GM23338 (cell line): ENCODE data around the gene DRAM1. TPM values are rescaled to one million over a fixed set of nuclear protein-coding genes. Genes with fewer than 3 reads are reported as not detected.

Source experiments
- ATAC-seq: fragments of 200-7000 bp; cut with Tn5 transposase; 3 replicates; pipeline ENCODE4 v1.9.1; 2020
- DNase-seq: peaks from one replicate; pipeline ENCODE4 v3.0.0-alpha.2; 2015; ENCODE audit warnings: low spot score
- H2AFZ ChIP-seq: fragments of 200-600 bp; sonication (generic); 2 replicates; pipeline ENCODE4 v1.8.0; 2016; ENCODE audit warnings: antibody characterized with exemption, mild to moderate bottlenecking, moderate library complexity
- H3F3A ChIP-seq: fragments of 200-600 bp; sonication (generic); replicated peaks from 2 replicates; pipeline ENCODE4 v1.8.0; 2017; ENCODE audit warnings: antibody characterized with exemption, mixed run types, low read depth
- H3K27ac ChIP-seq: fragments of 200-600 bp; sonication (generic); 2 replicates; pipeline ENCODE4 v1.6.1; 2016; ENCODE audit warnings: low read depth
- H3K27me3 ChIP-seq: fragments of 200-600 bp; sonication (generic); 2 replicates; pipeline ENCODE4 v1.8.0; 2016; ENCODE audit warnings: mild to moderate bottlenecking, mixed run types, moderate library complexity; ENCODE audit not compliant: insufficient read depth
- H3K36me3 ChIP-seq: fragments of 200-600 bp; sonication (generic); 2 replicates; pipeline ENCODE4 v1.8.0; 2016; ENCODE audit warnings: mild to moderate bottlenecking; ENCODE audit not compliant: insufficient read depth
- H3K4me1 ChIP-seq: fragments of 200-600 bp; sonication (generic); 2 replicates; pipeline ENCODE4 v1.8.0; 2016; ENCODE audit warnings: mild to moderate bottlenecking, moderate library complexity; ENCODE audit not compliant: insufficient read depth
- H3K4me2 ChIP-seq: fragments of 200-600 bp; sonication (generic); 2 replicates; pipeline ENCODE4 v1.7.1; 2017; ENCODE audit warnings: mixed run types
- H3K4me3 ChIP-seq: fragments of 200-600 bp; sonication (generic); 2 replicates; pipeline ENCODE4 v1.6.1; 2016; ENCODE audit warnings: mixed run types
- H3K79me2 ChIP-seq: fragments of 200-600 bp; sonication (generic); replicated peaks from 2 replicates; pipeline ENCODE4 v1.8.0; 2017; ENCODE audit warnings: mild to moderate bottlenecking; ENCODE audit not compliant: insufficient read depth
- H3K9me2 ChIP-seq: fragments of 200-600 bp; sonication (generic); 2 replicates; pipeline ENCODE4 v1.8.0; 2017; ENCODE audit not compliant: insufficient read depth
- H4K20me1 ChIP-seq: fragments of 200-600 bp; sonication (generic); replicated peaks from 2 replicates; pipeline ENCODE4 v1.8.0; 2017; ENCODE audit warnings: mild to moderate bottlenecking; ENCODE audit not compliant: insufficient read depth
- H3K27ac Mint-ChIP-seq: 2 replicates; pipeline ENCODE4 v1.8.0; 2020; ENCODE audit warnings: inconsistent platforms, mild to moderate bottlenecking, moderate library complexity, mixed read lengths
- H3K27me3 Mint-ChIP-seq: 3 replicates; pipeline ENCODE4 v1.8.0; 2022; ENCODE audit warnings: low read depth, mild to moderate bottlenecking, moderate library complexity, mixed read lengths, inconsistent platforms; ENCODE audit not compliant: insufficient read depth, poor library complexity
- H3K36me3 Mint-ChIP-seq: 3 replicates; pipeline ENCODE4 v1.8.0; 2021; ENCODE audit warnings: low read depth, mild to moderate bottlenecking, inconsistent platforms, moderate library complexity, mixed read lengths
- H3K4me1 Mint-ChIP-seq: 3 replicates; pipeline ENCODE4 v1.8.0; 2020; ENCODE audit warnings: mild to moderate bottlenecking, inconsistent platforms, mixed read lengths
- H3K4me3 Mint-ChIP-seq: 3 replicates; pipeline ENCODE4 v1.8.0; 2021; ENCODE audit warnings: moderate library complexity, mild to moderate bottlenecking, inconsistent platforms, mixed read lengths
- H3K9me3 Mint-ChIP-seq: 3 replicates; pipeline ENCODE4 v1.8.0; 2020; ENCODE audit warnings: moderate library complexity, mild to moderate bottlenecking, inconsistent platforms, mixed read lengths
- EZH2 ChIP-seq: fragments of 200-600 bp; sonication (generic); IDR thresholded peaks from one replicate; pipeline ENCODE4 v1.8.0; 2017; ENCODE audit warnings: antibody characterized with exemption, mild to moderate bottlenecking, low read depth; ENCODE audit not compliant: unreplicated experiment
- JUNB ChIP-seq: IDR thresholded peaks from one replicate; pipeline ENCODE4 v1.6.1; 2016; ENCODE audit warnings: antibody characterized with exemption; ENCODE audit not compliant: unreplicated experiment
- POLR2AphosphoS5 ChIP-seq: IDR thresholded peaks from 2 replicates; pipeline ENCODE4 v1.6.1; 2016; ENCODE audit warnings: antibody characterized with exemption, low read depth
- REST ChIP-seq: IDR thresholded peaks from one replicate; pipeline ENCODE4 v1.6.1; 2018; ENCODE audit warnings: antibody characterized with exemption; ENCODE audit not compliant: unreplicated experiment
- STAT1 ChIP-seq: IDR thresholded peaks from one replicate; pipeline ENCODE4 v1.6.1; 2016; ENCODE audit warnings: antibody characterized with exemption; ENCODE audit not compliant: unreplicated experiment
- ZNF114 ChIP-seq: fragments of 250-450 bp; sonication (Bioruptor Pico); IDR thresholded peaks from 2 replicates; pipeline ENCODE4 v1.5.0; 2020; ENCODE audit warnings: mild to moderate bottlenecking, moderate library complexity
- ZNF331 ChIP-seq: fragments of 250-450 bp; sonication (Bioruptor Pico); IDR thresholded peaks from 2 replicates; pipeline ENCODE4 v1.5.0; 2020; ENCODE audit warnings: low read depth, mild to moderate bottlenecking, moderate library complexity
- polyA plus RNA-seq: library from polyadenylated mRNA; unstranded; fragments of >200 nt; fragmentation: Nextera tagmentation; extraction: Ambion mirVana; gene quantifications from 2 replicates; pipeline ENCODE4 v1.2.1, GENCODE V29; 2016
- total RNA-seq: library from RNA; depleted of rRNA; stranded (reverse); fragments of >200 nt; shearing (Covaris generic); gene quantifications from 2 replicates; pipeline ENCODE4 v1.2.3, GENCODE V29; 2014
- TF ChIP-seq, protein P1 (sequence below): IDR thresholded peaks from 2 replicates; pipeline ENCODE4 v1.6.1; 2016; ENCODE audit warnings: antibody characterized with exemption
- TF ChIP-seq, protein P2 (sequence below): fragments of 250-450 bp; sonication (Bioruptor Pico); IDR thresholded peaks from 2 replicates; pipeline ENCODE4 v1.5.0; 2020; ENCODE audit warnings: mild to moderate bottlenecking, moderate library complexity

The DRAM1 gene
- total and polyA plus RNA-seq, 2 experiments from 2014 or later: 5.7 to 8.5 TPM

- DNase-seq: no peak
- H4K20me1 ChIP-seq: no peaks in the 10 kb centered on the region
- TF ChIP-seq, protein P1, sequence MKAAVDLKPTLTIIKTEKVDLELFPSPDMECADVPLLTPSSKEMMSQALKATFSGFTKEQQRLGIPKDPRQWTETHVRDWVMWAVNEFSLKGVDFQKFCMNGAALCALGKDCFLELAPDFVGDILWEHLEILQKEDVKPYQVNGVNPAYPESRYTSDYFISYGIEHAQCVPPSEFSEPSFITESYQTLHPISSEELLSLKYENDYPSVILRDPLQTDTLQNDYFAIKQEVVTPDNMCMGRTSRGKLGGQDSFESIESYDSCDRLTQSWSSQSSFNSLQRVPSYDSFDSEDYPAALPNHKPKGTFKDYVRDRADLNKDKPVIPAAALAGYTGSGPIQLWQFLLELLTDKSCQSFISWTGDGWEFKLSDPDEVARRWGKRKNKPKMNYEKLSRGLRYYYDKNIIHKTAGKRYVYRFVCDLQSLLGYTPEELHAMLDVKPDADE: no peak
- TF ChIP-seq ZNF114 (CRISPR knock-in tag) (no peak), POLR2AphosphoS5 (no peak), JUNB (no peak), STAT1 (no peak), REST (no peak), EZH2 (no peak), ZNF331 (CRISPR knock-in tag) (no peak)
- TF ChIP-seq, protein P2, sequence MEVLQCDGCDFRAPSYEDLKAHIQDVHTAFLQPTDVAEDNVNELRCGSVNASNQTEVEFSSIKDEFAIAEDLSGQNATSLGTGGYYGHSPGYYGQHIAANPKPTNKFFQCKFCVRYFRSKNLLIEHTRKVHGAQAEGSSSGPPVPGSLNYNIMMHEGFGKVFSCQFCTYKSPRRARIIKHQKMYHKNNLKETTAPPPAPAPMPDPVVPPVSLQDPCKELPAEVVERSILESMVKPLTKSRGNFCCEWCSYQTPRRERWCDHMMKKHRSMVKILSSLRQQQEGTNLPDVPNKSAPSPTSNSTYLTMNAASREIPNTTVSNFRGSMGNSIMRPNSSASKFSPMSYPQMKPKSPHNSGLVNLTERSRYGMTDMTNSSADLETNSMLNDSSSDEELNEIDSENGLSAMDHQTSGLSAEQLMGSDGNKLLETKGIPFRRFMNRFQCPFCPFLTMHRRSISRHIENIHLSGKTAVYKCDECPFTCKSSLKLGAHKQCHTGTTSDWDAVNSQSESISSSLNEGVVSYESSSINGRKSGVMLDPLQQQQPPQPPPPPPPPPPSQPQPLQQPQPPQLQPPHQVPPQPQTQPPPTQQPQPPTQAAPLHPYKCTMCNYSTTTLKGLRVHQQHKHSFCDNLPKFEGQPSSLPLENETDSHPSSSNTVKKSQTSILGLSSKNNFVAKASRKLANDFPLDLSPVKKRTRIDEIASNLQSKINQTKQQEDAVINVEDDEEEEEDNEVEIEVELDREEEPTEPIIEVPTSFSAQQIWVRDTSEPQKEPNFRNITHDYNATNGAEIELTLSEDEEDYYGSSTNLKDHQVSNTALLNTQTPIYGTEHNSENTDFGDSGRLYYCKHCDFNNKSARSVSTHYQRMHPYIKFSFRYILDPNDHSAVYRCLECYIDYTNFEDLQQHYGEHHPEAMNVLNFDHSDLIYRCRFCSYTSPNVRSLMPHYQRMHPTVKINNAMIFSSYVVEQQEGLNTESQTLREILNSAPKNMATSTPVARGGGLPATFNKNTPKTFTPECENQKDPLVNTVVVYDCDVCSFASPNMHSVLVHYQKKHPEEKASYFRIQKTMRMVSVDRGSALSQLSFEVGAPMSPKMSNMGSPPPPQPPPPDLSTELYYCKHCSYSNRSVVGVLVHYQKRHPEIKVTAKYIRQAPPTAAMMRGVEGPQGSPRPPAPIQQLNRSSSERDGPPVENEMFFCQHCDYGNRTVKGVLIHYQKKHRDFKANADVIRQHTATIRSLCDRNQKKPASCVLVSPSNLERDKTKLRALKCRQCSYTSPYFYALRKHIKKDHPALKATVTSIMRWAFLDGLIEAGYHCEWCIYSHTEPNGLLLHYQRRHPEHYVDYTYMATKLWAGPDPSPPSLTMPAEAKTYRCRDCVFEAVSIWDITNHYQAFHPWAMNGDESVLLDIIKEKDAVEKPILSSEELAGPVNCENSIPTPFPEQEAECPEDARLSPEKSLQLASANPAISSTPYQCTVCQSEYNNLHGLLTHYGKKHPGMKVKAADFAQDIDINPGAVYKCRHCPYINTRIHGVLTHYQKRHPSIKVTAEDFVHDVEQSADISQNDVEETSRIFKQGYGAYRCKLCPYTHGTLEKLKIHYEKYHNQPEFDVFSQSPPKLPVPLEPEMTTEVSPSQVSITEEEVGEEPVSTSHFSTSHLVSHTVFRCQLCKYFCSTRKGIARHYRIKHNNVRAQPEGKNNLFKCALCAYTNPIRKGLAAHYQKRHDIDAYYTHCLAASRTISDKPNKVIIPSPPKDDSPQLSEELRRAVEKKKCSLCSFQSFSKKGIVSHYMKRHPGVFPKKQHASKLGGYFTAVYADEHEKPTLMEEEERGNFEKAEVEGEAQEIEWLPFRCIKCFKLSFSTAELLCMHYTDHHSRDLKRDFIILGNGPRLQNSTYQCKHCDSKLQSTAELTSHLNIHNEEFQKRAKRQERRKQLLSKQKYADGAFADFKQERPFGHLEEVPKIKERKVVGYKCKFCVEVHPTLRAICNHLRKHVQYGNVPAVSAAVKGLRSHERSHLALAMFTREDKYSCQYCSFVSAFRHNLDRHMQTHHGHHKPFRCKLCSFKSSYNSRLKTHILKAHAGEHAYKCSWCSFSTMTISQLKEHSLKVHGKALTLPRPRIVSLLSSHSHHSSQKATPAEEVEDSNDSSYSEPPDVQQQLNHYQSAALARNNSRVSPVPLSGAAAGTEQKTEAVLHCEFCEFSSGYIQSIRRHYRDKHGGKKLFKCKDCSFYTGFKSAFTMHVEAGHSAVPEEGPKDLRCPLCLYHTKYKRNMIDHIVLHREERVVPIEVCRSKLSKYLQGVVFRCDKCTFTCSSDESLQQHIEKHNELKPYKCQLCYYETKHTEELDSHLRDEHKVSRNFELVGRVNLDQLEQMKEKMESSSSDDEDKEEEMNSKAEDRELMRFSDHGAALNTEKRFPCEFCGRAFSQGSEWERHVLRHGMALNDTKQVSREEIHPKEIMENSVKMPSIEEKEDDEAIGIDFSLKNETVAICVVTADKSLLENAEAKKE (CRISPR knock-in tag): no peak
- no peak for ATAC-seq
- no peaks in the 10 kb centered on the region for H3K79me2 ChIP-seq
- H2AFZ ChIP-seq: peak overlapping the region; percentile 80
- no peaks in the 10 kb centered on the region for H3K36me3 Mint-ChIP-seq
- no peaks in the 10 kb centered on the region for H3K4me1 ChIP-seq
- no peaks in the 10 kb centered on the region for H3K4me1 Mint-ChIP-seq
- H3K27ac ChIP-seq: no peak overlapping the region
- H3K27me3 Mint-ChIP-seq: no peaks in the 10 kb centered on the region
- no peaks in the 10 kb centered on the region for H3K27me3 ChIP-seq
- H3K27ac Mint-ChIP-seq: no peak overlapping the region
- no peak overlapping the region for H3K4me3 ChIP-seq
- no peak overlapping the region for H3K4me2 ChIP-seq
- no peaks in the 10 kb centered on the region for H3F3A ChIP-seq
- H3K4me3 Mint-ChIP-seq: no peak overlapping the region
- no peaks in the 10 kb centered on the region for H3K9me2 ChIP-seq
- H3K9me3 Mint-ChIP-seq: no peaks in the 10 kb centered on the region
- no peaks in the 10 kb centered on the region for H3K36me3 ChIP-seq
Measured at GRCh38 chr12:101854747-101855146, 22.6 kb upstream of the DRAM1 start.
